ENCODE results near the gene LMAN1. TPM values are rescaled to one million over a fixed set of nuclear protein-coding genes. Genes with fewer than 3 reads are reported as not detected.

LMAN1 gene, protein sequence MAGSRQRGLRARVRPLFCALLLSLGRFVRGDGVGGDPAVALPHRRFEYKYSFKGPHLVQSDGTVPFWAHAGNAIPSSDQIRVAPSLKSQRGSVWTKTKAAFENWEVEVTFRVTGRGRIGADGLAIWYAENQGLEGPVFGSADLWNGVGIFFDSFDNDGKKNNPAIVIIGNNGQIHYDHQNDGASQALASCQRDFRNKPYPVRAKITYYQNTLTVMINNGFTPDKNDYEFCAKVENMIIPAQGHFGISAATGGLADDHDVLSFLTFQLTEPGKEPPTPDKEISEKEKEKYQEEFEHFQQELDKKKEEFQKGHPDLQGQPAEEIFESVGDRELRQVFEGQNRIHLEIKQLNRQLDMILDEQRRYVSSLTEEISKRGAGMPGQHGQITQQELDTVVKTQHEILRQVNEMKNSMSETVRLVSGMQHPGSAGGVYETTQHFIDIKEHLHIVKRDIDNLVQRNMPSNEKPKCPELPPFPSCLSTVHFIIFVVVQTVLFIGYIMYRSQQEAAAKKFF
- total RNA-seq (2021; ENCODE audit: unreplicated experiment) (73.7 TPM), Bru-seq, nascent RNA (percentile 96 among the genes with signal in this experiment), BruChase-seq, experiment 1, labeled RNA remaining after a 6-hour chase (percentile 97 among the genes with signal in this experiment), BruChase-seq, experiment 2, labeled RNA remaining after a 2-hour chase (percentile 94 among the genes with signal in this experiment)
- polyA plus RNA-seq (2012) = 37.5 and 46.3 TPM in 2 replicates
- long read RNA-seq, full-length matches to known transcripts = 98 of 178 reads
- long read RNA-seq, partial matches to known transcripts = 59 of 178 reads
- long read RNA-seq, other reads (novel, unspliced or antisense) = 21 of 178 reads

GRCh38 chr18:59358712-59359575 lies at the start of gene LMAN1:
Gene LMAN1 (minus strand): TSS chr18:59359265. CDS start chr18:59359244, 21 bp downstream.
- ChIA-PET CTCF (interaction anchor here (1.0 to 1.8 kb wide), 3 partner anchors 43 to 288 kb away, joined by 3 to 8 read pairs (median 3); no protein-coding TSS in a partner anchor), RAD21 (ENCODE audit: low non-redundant PET in 1 of 2, low total read pairs in 2 of 2, uncharacterized antibody in 2 of 2, unreplicated experiment in 2 of 2) (no interaction called here), POLR2A (interaction anchor here (0.6 to 1.3 kb wide), 7 partner anchors 9 to 925 kb away, joined by 3 to 6 read pairs (median 3); no protein-coding TSS in a partner anchor)
- Histone ChIP-seq H3K27me3 (ENCODE audit: insufficient read depth, low read length) (no peaks in the 10 kb centered on the region), H3K9ac (ENCODE audit: low read length) (peak within 1 kb of the TSS; percentile 95), H3K79me2 (ENCODE audit: insufficient read depth, low read length) (peaks cover 42% of the 10 kb centered on the region), H4K20me1 (ENCODE audit: insufficient read depth) (peaks cover 4% of the 10 kb centered on the region; the same call in 1 of the 2 replicates), H3K4me1 (ENCODE audit: control insufficient read depth in 1 of 2, insufficient read depth in 2 of 2, low read length in 2 of 2) (peaks cover 4 to 19% of the 10 kb centered on the region in 2 experiments; a peak in 2 of 4 replicates), H3K9me2 (ENCODE audit: insufficient read depth) (no peaks in the 10 kb centered on the region), H3K4me2 (ENCODE audit: low read length) (peak within 1 kb of the TSS; percentile 87), H2AFZ (ENCODE audit: low read depth, low read length, poor library complexity, severe bottlenecking) (peak within 1 kb of the TSS; percentile 96), H3K27ac (ENCODE audit: low read depth, low read length) (peak within 1 kb of the TSS; percentile 89), H3K36me3 (ENCODE audit: control insufficient read depth in 1 of 2, insufficient read depth in 2 of 2, low read length in 2 of 2) (peaks cover 20 to 27% of the 10 kb centered on the region in 2 experiments; a peak in 3 of 4 replicates), H3K9me3 (ENCODE audit: control insufficient read depth in 1 of 2, insufficient read depth in 1 of 2, low read depth in 1 of 2, low read length in 2 of 2) (no peaks in the 10 kb centered on the region), H3K4me3 (replicated peaks in 1 of 2; ENCODE audit: low read depth in 1 of 2, low read length in 2 of 2) (peak within 1 kb of the TSS; percentile 92 to 94)
- BruUV-seq (replicated peaks) = no TSS peak
- intact Hi-C loops (cut with micrococcal nuclease) = loop anchor here (5.0 kb wide), 1 partner anchor 43 kb away; no protein-coding TSS in a partner anchor
- peak; percentile 97 for ATAC-seq
- peak; percentile 79 for DNase-seq (ENCODE audit: low read depth, low spot score)
- TF ChIP-seq POLR2A (IDR thresholded peaks at IDR 0.05; ENCODE audit: borderline replicate concordance, extremely low read depth, insufficient read depth, insufficient read length) = peak; percentile 70
- peak; percentile 95 for TF ChIP-seq TCF7L2 (IDR thresholded peaks at IDR 0.05; ENCODE audit: borderline replicate concordance, extremely low read depth, insufficient read depth, insufficient read length)
- TF ChIP-seq CEBPB (IDR thresholded peaks at IDR 0.05; ENCODE audit: low read depth) = no peak
- peak; percentile 75 for TF ChIP-seq ZFX (IDR thresholded peaks at IDR 0.05)
- TF ChIP-seq EGR1 (IDR thresholded peaks at IDR 0.05; ENCODE audit: low read depth) = peak; percentile 81
- TF ChIP-seq MAX (IDR thresholded peaks at IDR 0.05) = peak; percentile 12; the same call in 1 of the 2 replicates
- TF ChIP-seq YY1 (IDR thresholded peaks at IDR 0.05; ENCODE audit: extremely low read depth, insufficient replicate concordance, low read depth, low read length) = peak; percentile 96
- no peak for TF ChIP-seq ELF1 (IDR thresholded peaks at IDR 0.05; ENCODE audit: borderline replicate concordance, low read depth)
- TF ChIP-seq POLR2AphosphoS5 (IDR thresholded peaks at IDR 0.05; ENCODE audit: low read depth, low read length) = peak; percentile 91
- TF ChIP-seq EZH2phosphoT487 (IDR thresholded peaks at IDR 0.05; ENCODE audit: borderline replicate concordance) = no peak
- TF ChIP-seq SP1 (IDR thresholded peaks at IDR 0.05; ENCODE audit: low read depth) = peak; percentile 76

Measured in HCT116 (cell line).